Right ventricle myocardium superior (tissue), 1 donor: ENCODE measurements around the gene SLC7A4. TPM values are rescaled to one million over a fixed set of nuclear protein-coding genes. Genes with fewer than 3 reads are reported as not detected.
"Not testable (repeated sequence)": the region's sequence is repeated elsewhere in the genome, so short reads cannot be mapped to it uniquely, and the experiment has no call there.

Experiments used
- ATAC-seq: fragments of 200-7000 bp; cut with Tn5 transposase; one replicate; pipeline ENCODE4 v1.9.1; 2020; ENCODE audit warnings: mild to moderate bottlenecking; ENCODE audit not compliant: poor library complexity
- DNase-seq: peaks from one replicate; pipeline ENCODE4 v3.0.0-alpha.2; 2020
- intact Hi-C: fragments of 100-400 bp; cut with DNase I; formaldehyde crosslinking; loops from one replicate; pipeline ENCODE4 v1.11.2; 2022
- long read RNA-seq: library from polyadenylated mRNA; unstranded; transcript quantifications from one replicate; pipeline ENCODE4 v2.0.0, GENCODE V29; 2021
- total RNA-seq: library from RNA; stranded (reverse); fragmentation: NEBNext Ultra II Directional; extraction: Animal tissue kit (Norgen Biotek cat#: 25700); gene quantifications from one replicate; pipeline ENCODE4 v1.2.1, GENCODE V29; 2021
- donor health status: DM: no; HTN: yes; CAD: no; lungs with severe emphysema.

Gene SLC7A4
- total RNA-seq, result 0.16 TPM
- long read RNA-seq, result 0 reads

DNA sequence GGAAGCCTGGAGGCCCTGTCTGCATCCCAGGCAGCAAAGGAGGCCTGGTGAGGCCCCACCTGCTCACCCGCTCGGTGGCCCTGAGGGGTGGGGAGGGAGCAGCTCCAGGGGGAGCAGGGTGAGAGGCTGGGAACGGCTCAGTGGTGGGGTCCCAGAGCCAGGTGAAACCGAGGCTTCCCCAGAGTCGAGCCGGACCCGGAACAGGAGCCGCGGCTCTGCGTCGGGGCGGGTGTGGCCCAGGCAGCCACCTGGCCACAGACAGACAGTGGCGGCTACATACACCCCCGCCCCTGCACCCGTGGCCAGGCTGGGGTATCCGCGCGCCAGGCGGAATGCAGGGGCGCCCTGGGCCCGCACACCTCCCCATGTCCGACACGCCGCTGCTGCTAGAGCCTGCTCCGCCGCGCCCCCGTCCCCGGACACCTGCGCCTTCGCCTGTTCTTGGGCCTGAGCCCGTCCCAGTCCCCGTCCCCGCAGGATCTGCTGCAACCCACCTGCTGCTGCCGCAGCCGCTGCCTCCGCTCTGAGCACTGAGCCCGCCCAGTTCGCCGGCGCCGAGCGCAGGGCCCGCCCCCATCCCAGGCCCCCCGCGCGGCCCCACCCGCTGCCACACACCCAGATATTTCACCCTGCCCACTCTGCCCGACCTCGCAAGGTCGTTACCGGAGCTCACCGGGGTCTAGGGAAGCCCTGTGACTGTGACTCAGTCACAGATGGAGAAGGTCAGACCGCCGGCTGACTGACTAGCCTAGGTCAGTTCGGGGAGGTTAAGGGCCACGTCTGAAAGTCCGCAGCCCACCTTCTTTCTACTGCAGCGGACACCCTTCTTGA is at the start of gene SLC7A4:
Gene SLC7A4 (minus strand): TSS at position 525 of the 831 bp plus-strand sequence. CDS start 749 bp downstream, outside the sequence.
- intact Hi-C loops, result no loop called here
- ATAC-seq (peak; percentile 60), DNase-seq (no peak)

- intact Hi-C loops, result no loop called here
- no peak for ATAC-seq
- DNase-seq, result no peak
Measured at GRCh38 chr22:21080435-21081137, 48.2 kb upstream of the SLC7A4 start.

DNA sequence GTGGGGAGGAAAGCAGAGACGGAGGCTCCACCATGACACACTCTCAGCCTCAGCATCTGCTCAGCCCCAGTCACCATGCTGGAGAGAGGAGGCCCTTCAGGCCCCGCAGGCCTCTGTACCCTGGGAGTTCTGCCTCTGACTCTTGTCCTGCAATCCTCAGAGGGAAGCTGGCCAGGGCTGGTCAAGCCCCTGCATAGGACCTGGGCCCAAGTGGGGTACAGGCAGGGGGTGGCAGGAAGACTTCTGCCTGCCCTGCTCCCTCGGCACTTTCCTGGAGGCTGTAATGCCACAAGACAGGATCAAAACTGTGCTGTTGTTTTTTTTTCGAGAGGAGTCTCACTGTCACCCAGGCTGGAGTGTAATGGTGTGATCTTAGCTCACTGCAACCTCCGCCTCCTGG is 47.1 kb upstream of the SLC7A4 start:
- DNase-seq (no peak), ATAC-seq (no peak)
- intact Hi-C loops, result no loop called here

- no peak for ATAC-seq
- intact Hi-C loops, result no loop called here
- DNase-seq, result no peak
Measured at GRCh38 chr22:21078916-21079315, 46.6 kb upstream of the SLC7A4 start.

- intact Hi-C loops, result no loop called here
- DNase-seq, result no peak
- ATAC-seq, result no peak
Measured at GRCh38 chr22:21077884-21078508, 45.6 kb upstream of the SLC7A4 start.

DNA sequence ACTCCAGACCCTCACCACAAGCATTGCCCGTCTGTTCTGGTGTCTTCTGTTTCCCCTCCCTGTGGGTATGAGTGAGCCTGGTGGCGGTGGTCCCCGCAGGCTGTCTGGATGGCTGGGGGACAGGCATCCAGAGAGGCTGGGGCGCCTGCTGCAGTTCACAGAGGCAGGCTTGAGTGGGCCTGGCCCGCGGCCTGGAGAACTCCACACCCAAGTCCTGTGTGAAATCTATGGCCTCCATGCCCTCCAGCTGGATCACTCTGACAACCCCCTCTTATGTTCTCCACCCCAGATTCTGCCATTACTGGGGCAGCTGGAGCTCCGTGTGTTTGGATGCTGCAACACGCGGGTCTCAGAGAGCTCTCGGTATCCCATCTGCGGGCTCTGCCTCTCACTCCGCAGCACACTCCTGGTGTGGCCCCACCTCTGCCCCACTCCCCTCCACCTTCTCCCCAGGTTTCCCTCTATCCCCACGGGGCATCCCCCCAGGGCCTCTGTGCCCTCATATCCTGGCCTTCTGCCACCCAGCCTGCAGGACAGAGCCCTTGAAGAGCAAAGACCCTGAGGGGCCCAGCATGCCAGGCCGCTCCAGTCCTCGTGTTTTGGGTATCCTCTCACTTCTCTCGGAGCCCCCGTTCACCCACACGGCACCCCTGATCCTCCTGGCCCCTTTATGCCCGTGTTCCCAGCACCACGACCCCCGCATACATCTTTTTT is 44.7 kb upstream of the SLC7A4 start:
- intact Hi-C loops, result no loop called here
- DNase-seq (no peak), ATAC-seq (no peak)

GRCh38 chr22:21075516-21076138 is 43.3 kb upstream of the SLC7A4 start:
- intact Hi-C loops, result no loop called here
- no peak for ATAC-seq
- no peak for DNase-seq

GRCh38 chr22:21074102-21074715 is 41.8 kb upstream of the SLC7A4 start:
- no peak for ATAC-seq
- intact Hi-C loops, result no loop called here
- DNase-seq, result no peak

DNA sequence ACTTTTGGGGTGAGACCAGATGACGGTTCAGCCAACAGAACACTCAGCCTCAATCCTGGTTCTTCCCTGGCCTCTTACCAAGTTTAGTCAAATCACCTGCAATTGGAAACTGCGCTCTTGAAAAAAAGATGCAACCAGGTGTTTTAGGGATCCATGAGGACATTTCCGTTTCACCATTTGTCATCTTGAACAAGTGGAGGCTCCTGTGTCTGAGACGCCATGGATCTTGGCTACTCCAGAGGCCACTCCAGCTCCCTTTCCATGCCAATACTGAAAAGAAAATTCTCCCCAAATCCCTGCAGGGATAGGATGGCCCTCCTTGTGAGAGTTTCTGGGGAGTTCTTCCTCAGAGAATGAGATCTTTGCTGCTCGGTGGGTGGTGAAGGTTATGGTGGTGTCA is 41.1 kb upstream of the SLC7A4 start:
- intact Hi-C loops, result no loop called here
- DNase-seq (no peak), ATAC-seq (no peak)

- DNase-seq (no peak), ATAC-seq (no peak)
- intact Hi-C loops, result no loop called here
Measured at GRCh38 chr22:21073023-21073422, 40.7 kb upstream of the SLC7A4 start.

DNA sequence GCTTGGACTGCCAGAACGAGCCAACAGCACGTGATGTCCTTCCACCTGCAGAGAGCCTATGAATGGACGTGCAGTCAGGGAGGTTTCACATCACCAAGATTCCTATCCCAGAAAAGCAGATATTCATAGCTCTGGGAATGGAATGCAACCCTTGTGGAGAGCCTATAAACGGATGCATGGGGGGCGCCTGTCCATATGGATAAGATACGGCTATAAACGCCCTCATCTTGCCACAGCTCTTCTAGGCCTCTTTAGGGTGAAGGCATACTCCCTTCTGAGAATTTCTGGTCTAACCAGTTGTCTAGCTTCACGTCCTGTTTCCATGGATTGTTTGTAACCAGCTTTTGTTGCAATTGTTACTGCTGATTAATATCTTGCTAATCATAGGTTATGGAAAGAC is 39.4 kb upstream of the SLC7A4 start:
- DNase-seq, intact Hi-C loops, ATAC-seq: not testable (repeated sequence)

- intact Hi-C loops, result no loop called here
- no peak for ATAC-seq
- no peak for DNase-seq
Measured at GRCh38 chr22:21070690-21071615, 38.6 kb upstream of the SLC7A4 start.

DNA sequence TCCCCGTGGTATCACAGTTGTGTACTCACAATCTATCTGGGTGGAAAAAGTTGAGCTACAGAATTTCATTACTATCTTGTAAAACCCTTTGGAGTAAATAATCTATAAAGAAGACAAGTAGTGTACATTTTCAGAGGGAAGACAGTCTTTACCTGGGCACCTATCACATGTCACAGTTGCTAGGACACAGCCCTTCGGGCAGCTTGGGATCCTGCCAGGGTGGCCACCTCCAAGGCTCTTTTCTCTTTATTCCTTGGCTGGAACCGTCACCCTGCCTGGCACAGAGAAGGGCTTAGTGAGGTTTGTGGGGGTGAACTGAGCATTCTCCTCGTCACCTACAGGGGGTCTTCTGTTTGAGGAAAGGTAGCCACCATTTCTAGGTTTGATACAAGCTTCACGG is 37.0 kb upstream of the SLC7A4 start:
- ATAC-seq (no peak), DNase-seq (no peak)
- intact Hi-C loops, result no loop called here

DNA sequence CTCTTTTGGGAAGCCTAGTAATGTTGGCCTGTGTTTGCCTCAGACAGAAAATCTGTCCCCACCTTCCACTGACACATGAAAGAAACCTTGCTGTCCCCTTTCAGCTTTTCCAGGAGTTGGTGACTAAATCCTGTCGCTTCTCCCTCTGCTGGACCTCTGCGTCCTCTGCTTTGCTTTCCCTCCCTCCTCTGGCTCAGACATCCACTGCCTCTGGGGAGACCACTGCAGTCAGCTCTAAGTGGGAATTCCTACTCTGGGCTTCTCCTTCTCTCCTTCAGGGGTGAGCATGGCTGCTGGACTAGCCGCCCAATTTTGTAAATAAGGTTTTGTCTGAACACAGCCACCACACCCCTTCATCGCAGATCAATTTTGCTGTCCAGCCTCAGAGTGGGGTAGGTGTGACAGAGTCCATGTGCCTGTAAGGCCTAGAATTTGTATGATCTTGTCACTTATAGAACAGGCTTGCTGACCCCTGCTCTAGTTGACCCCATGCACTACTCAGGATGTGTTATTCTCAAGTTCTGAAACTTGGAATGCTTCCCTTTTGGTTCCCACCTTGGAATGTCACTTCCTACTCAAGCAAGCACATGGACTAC is 36.4 kb upstream of the SLC7A4 start:
- no peak for DNase-seq
- ATAC-seq, result no peak

GRCh38 chr22:21067901-21068680 is 35.7 kb upstream of the SLC7A4 start:
- ATAC-seq (no peak), DNase-seq (no peak)
- intact Hi-C loops, result no loop called here

More for the DNA sequence above, 36.4 kb upstream of the SLC7A4 start:
- intact Hi-C loops, result no loop called here
